ENCODE results near the gene ZNF219. TPM values are rescaled to one million over a fixed set of nuclear protein-coding genes. Genes with fewer than 3 reads are reported as not detected.
A peak's percentile ranks its signal among the peaks of the same experiment; 100 is the strongest.

ZNF219 gene
- 45.2 TPM for polyA plus RNA-seq
- long read RNA-seq, donor 1, transcript ZNF219-213 (1 exons, 2,513 nt), result major isoform, 16 of 29 reads
- long read RNA-seq, donor 1, partial matches to known transcripts, result 9 of 29 reads
- long read RNA-seq, donor 1, other reads (novel, unspliced or antisense), result 0 of 29 reads
- long read RNA-seq, donor 2, transcript ZNF219-213 (1 exons, 2,513 nt), result major isoform, 57 of 138 reads
- long read RNA-seq, donor 2, transcript ZNF219-201 (5 exons, 3,071 nt), result minor isoform, 6 of 138 reads
- long read RNA-seq, donor 2, partial matches to known transcripts, result 51 of 138 reads
- long read RNA-seq, donor 2, other reads (novel, unspliced or antisense), result 21 of 138 reads
- long read RNA-seq, donor 3, result 0 reads
- long read RNA-seq, donor 4, transcript ZNF219-213 (1 exons, 2,513 nt), result major isoform, 15 of 15 reads
- long read RNA-seq, donor 4, partial matches to known transcripts, result 0 of 15 reads
- long read RNA-seq, donor 4, other reads (novel, unspliced or antisense), result 0 of 15 reads
- long read RNA-seq, donor 5, transcript ZNF219-213 (1 exons, 2,513 nt), result major isoform, 6 of 8 reads
- long read RNA-seq, donor 5, partial matches to known transcripts, result 0 of 8 reads
- long read RNA-seq, donor 5, other reads (novel, unspliced or antisense), result 0 of 8 reads
- long read RNA-seq, donor 6, transcript ZNF219-213 (1 exons, 2,513 nt), result major isoform, 67 of 79 reads
- long read RNA-seq, donor 6, partial matches to known transcripts, result 12 of 79 reads
- long read RNA-seq, donor 6, other reads (novel, unspliced or antisense), result 0 of 79 reads
- long read RNA-seq, donor 7, transcript ZNF219-213 (1 exons, 2,513 nt), result major isoform, 14 of 24 reads
- long read RNA-seq, donor 7, partial matches to known transcripts, result 7 of 24 reads
- long read RNA-seq, donor 7, other reads (novel, unspliced or antisense), result 0 of 24 reads
- long read RNA-seq, donor 8, transcript ZNF219-201 (5 exons, 3,071 nt), result minor isoform, 6 of 141 reads
- long read RNA-seq, donor 8, transcript ZNF219-213 (1 exons, 2,513 nt), result major isoform, 58 of 141 reads
- long read RNA-seq, donor 8, partial matches to known transcripts, result 42 of 141 reads
- long read RNA-seq, donor 8, other reads (novel, unspliced or antisense), result 32 of 141 reads
- long read RNA-seq, donor 9, transcript ZNF219-213 (1 exons, 2,513 nt), result major isoform, 41 of 104 reads
- long read RNA-seq, donor 9, partial matches to known transcripts, result 32 of 104 reads
- long read RNA-seq, donor 9, other reads (novel, unspliced or antisense), result 29 of 104 reads
- long read RNA-seq, donor 10, transcript ZNF219-213 (1 exons, 2,513 nt), result major isoform, 63 of 128 reads
- long read RNA-seq, donor 10, partial matches to known transcripts, result 29 of 128 reads
- long read RNA-seq, donor 10, other reads (novel, unspliced or antisense), result 32 of 128 reads
- long read RNA-seq, donor 11, transcript ZNF219-213 (1 exons, 2,513 nt), result major isoform, 38 of 50 reads
- long read RNA-seq, donor 11, partial matches to known transcripts, result 8 of 50 reads
- long read RNA-seq, donor 11, other reads (novel, unspliced or antisense), result 0 of 50 reads

- no peaks in the 10 kb centered on the region for H3K27me3 ChIP-seq (ENCODE audit: control insufficient read depth, insufficient read depth, low read length)
- H3K9me3 ChIP-seq (ENCODE audit: control insufficient read depth, low read depth, low read length), result no peaks in the 10 kb centered on the region
- WGBS (ENCODE audit: insufficient coverage, low lambda C conversion rate), result no CpG with 5 or more reads among the region's 90 CpGs
- H3K4me1 ChIP-seq (ENCODE audit: control insufficient read depth, insufficient read depth, low read length), result peaks cover 63% of the 10 kb centered on the region
- H3K4me3 ChIP-seq (ENCODE audit: low read length), result peak within 1 kb of the TSS; percentile 66
- peaks cover under 1% of the 10 kb centered on the region for H3K36me3 ChIP-seq (ENCODE audit: control insufficient read depth, insufficient read depth, low read length)
- peak within 1 kb of the TSS; percentile 98 for H3K27ac ChIP-seq (ENCODE audit: low read length)
- peak; percentile 34 to 74 for DNase-seq
Observed at GRCh38 chr14:21098076-21098891, at the start of gene ZNF219. Gene ZNF219, minus strand, starts transcription at chr14:21098655. Its CDS starts 5,064 bp downstream, at chr14:21093591.

DNA sequence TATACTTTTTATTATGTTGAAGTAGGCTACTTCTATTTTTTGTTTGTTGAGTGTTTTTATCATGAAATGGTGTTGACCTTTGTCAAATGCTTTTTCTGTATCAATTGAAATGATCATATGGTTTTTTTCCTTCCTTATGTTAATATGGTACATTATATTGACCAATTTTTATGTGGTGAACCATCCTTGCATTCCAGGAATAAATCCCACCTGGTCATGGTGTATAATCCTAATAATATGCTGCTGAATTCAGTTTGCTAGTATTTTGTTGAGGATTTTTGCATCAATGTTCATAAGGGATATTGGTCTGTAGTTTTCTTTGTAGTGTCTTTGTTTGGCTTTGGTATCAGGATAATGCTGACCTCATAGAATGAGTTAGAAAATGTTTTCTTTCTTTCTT lies 47.0 kb upstream of the ZNF219 start:
- Histone ChIP-seq H3K9me3 (ENCODE audit: control insufficient read depth, low read depth, low read length) (no peaks in the 10 kb centered on the region), H3K27ac (ENCODE audit: low read length) (no peak overlapping the region), H3K4me3 (ENCODE audit: low read length) (no peak overlapping the region), H3K27me3 (ENCODE audit: control insufficient read depth, insufficient read depth, low read length) (no peaks in the 10 kb centered on the region), H3K36me3 (ENCODE audit: control insufficient read depth, insufficient read depth, low read length) (no peaks in the 10 kb centered on the region), H3K4me1 (ENCODE audit: control insufficient read depth, insufficient read depth, low read length) (no peaks in the 10 kb centered on the region)
- no peak for DNase-seq

DNA sequence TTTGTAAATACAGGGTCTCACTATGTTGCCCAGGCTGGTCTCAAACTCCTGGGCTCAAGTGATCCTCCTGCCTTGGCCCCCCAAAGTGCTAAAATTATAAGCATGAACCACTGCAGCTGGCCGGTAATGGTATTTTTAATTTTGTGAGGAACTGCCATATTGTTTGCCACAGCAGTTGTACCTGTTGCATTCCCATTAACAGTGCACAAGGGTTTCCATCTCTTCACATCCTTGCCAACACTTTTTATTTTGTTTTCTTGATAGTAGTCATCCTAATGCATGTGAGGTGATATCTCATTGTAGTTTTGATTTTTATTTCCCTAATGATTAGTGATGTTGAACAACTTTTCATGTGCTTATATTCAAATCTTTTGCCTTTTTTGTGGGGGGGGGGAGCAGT lies 43.9 kb upstream of the ZNF219 start:
- no peak overlapping the region for H3K4me3 ChIP-seq (ENCODE audit: low read length)
- no peaks in the 10 kb centered on the region for H3K4me1 ChIP-seq (ENCODE audit: control insufficient read depth, insufficient read depth, low read length)
- DNase-seq, result no peak
- no peak overlapping the region for H3K27ac ChIP-seq (ENCODE audit: low read length)
- no peaks in the 10 kb centered on the region for H3K9me3 ChIP-seq (ENCODE audit: control insufficient read depth, low read depth, low read length)
- no peaks in the 10 kb centered on the region for H3K27me3 ChIP-seq (ENCODE audit: control insufficient read depth, insufficient read depth, low read length)
- no CpG with 5 or more reads among the region's 1 CpG for WGBS (ENCODE audit: insufficient coverage, low lambda C conversion rate)
- no peaks in the 10 kb centered on the region for H3K36me3 ChIP-seq (ENCODE audit: control insufficient read depth, insufficient read depth, low read length)

- DNase-seq, result no peak
- Histone ChIP-seq H3K9me3 (ENCODE audit: control insufficient read depth, low read depth, low read length) (no peaks in the 10 kb centered on the region), H3K4me3 (ENCODE audit: low read length) (no peak overlapping the region), H3K4me1 (ENCODE audit: control insufficient read depth, insufficient read depth, low read length) (no peaks in the 10 kb centered on the region), H3K27ac (ENCODE audit: low read length) (no peak overlapping the region), H3K27me3 (ENCODE audit: control insufficient read depth, insufficient read depth, low read length) (no peaks in the 10 kb centered on the region), H3K36me3 (ENCODE audit: control insufficient read depth, insufficient read depth, low read length) (no peaks in the 10 kb centered on the region)
- 14% methylated on average over 1 of the region's 1 CpG for WGBS (ENCODE audit: insufficient coverage, low lambda C conversion rate)
Observed at GRCh38 chr14:21136024-21136423, 37.6 kb upstream of the ZNF219 start.

DNA sequence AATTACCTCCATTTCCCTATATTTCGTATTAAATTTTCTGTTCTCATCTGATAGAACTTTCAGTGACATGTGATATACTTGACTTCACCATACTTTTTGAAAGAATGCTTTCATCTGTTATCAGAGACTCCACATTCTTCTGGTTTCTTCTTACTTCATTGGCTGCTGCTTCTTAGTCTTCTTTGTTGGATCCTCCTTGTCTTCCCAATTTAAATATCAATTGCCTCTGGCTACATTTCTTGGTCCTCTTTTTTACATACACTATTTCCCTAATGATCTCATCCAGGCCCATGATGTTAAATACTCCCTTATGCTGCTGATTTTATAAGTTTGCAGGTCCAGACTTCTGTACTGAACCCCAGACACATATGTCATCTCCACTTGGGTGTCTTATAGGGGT lies 35.4 kb upstream of the ZNF219 start:
- H3K4me1 ChIP-seq (ENCODE audit: control insufficient read depth, insufficient read depth, low read length), result no peaks in the 10 kb centered on the region
- H3K27ac ChIP-seq (ENCODE audit: low read length), result no peak overlapping the region
- H3K9me3 ChIP-seq (ENCODE audit: control insufficient read depth, low read depth, low read length), result no peaks in the 10 kb centered on the region
- 83% methylated on average over 1 of the region's 1 CpG for WGBS (ENCODE audit: insufficient coverage, low lambda C conversion rate)
- no peak for DNase-seq
- H3K27me3 ChIP-seq (ENCODE audit: control insufficient read depth, insufficient read depth, low read length), result no peaks in the 10 kb centered on the region
- no peaks in the 10 kb centered on the region for H3K36me3 ChIP-seq (ENCODE audit: control insufficient read depth, insufficient read depth, low read length)
- H3K4me3 ChIP-seq (ENCODE audit: low read length), result no peak overlapping the region

DNA sequence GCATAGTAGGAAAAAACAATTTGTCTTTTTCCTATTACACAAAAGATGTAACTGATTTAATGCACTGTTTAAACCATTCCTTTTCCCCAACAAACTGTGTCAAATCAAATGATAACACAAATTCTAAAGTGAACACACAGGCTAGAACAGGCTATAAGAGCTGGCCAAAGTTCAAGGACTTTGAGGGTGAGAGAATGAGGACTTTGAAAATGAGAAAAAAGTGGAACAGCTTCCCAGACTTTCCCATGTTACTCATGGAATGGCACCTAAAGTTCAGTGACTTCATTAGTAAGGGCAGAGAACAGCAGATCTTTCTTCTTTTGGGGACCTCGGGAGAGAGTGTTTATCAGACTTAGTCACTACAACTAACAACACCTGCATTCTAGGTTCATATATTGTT lies 25.0 kb upstream of the ZNF219 start:
- DNase-seq, result peak in 1 of 2 donors; percentile 9
- Histone ChIP-seq H3K4me3 (ENCODE audit: low read length) (no peak overlapping the region), H3K36me3 (ENCODE audit: control insufficient read depth, insufficient read depth, low read length) (no peaks in the 10 kb centered on the region), H3K4me1 (ENCODE audit: control insufficient read depth, insufficient read depth, low read length) (no peaks in the 10 kb centered on the region), H3K27me3 (ENCODE audit: control insufficient read depth, insufficient read depth, low read length) (no peaks in the 10 kb centered on the region), H3K27ac (ENCODE audit: low read length) (no peak overlapping the region), H3K9me3 (ENCODE audit: control insufficient read depth, low read depth, low read length) (no peaks in the 10 kb centered on the region)
- no CpG with 5 or more reads among the region's 1 CpG for WGBS (ENCODE audit: insufficient coverage, low lambda C conversion rate)

- H3K4me3 ChIP-seq (ENCODE audit: low read length), result no peak overlapping the region
- no peaks in the 10 kb centered on the region for H3K27me3 ChIP-seq (ENCODE audit: control insufficient read depth, insufficient read depth, low read length)
- H3K9me3 ChIP-seq (ENCODE audit: control insufficient read depth, low read depth, low read length), result no peaks in the 10 kb centered on the region
- no peak overlapping the region for H3K27ac ChIP-seq (ENCODE audit: low read length)
- no peaks in the 10 kb centered on the region for H3K4me1 ChIP-seq (ENCODE audit: control insufficient read depth, insufficient read depth, low read length)
- no peak for DNase-seq
- no CpG with 5 or more reads among the region's 1 CpG for WGBS (ENCODE audit: insufficient coverage, low lambda C conversion rate)
- H3K36me3 ChIP-seq (ENCODE audit: control insufficient read depth, insufficient read depth, low read length), result no peaks in the 10 kb centered on the region
Observed at GRCh38 chr14:21121122-21121521, 22.7 kb upstream of the ZNF219 start.

DNA sequence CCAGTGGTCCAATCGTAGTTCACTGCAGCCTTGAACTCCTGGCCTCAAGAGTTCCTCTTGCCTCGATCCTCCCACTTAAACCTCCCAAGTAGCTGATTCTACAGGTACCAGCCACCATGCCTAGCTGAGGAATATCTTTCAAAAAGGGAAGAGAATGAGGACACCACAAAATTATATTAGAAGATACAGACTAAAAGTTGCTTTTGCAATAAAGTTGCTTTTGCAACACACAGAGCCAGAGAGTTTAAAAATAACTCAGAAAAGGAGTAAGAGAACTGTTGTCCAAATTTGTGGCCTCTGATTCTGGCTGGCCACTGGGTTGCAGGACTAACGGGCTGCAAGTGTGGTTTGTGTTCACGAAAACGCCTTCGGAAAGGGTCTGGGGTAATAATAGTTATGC lies 22.2 kb upstream of the ZNF219 start:
- Histone ChIP-seq H3K27me3 (ENCODE audit: control insufficient read depth, insufficient read depth, low read length) (no peaks in the 10 kb centered on the region), H3K4me1 (ENCODE audit: control insufficient read depth, insufficient read depth, low read length) (no peaks in the 10 kb centered on the region), H3K36me3 (ENCODE audit: control insufficient read depth, insufficient read depth, low read length) (no peaks in the 10 kb centered on the region), H3K4me3 (ENCODE audit: low read length) (no peak overlapping the region), H3K27ac (ENCODE audit: low read length) (no peak overlapping the region), H3K9me3 (ENCODE audit: control insufficient read depth, low read depth, low read length) (no peaks in the 10 kb centered on the region)
- DNase-seq, result no peak
- WGBS (ENCODE audit: insufficient coverage, low lambda C conversion rate), result 100% methylated on average over 1 of the region's 6 CpGs

GRCh38 chr14:21118933-21119332 lies 20.5 kb upstream of the ZNF219 start:
- DNase-seq, result no peak
- no peak overlapping the region for H3K27ac ChIP-seq (ENCODE audit: low read length)
- no peaks in the 10 kb centered on the region for H3K36me3 ChIP-seq (ENCODE audit: control insufficient read depth, insufficient read depth, low read length)
- H3K27me3 ChIP-seq (ENCODE audit: control insufficient read depth, insufficient read depth, low read length), result no peaks in the 10 kb centered on the region
- no peaks in the 10 kb centered on the region for H3K9me3 ChIP-seq (ENCODE audit: control insufficient read depth, low read depth, low read length)
- H3K4me1 ChIP-seq (ENCODE audit: control insufficient read depth, insufficient read depth, low read length), result no peaks in the 10 kb centered on the region
- H3K4me3 ChIP-seq (ENCODE audit: low read length), result no peak overlapping the region
- WGBS (ENCODE audit: insufficient coverage, low lambda C conversion rate), result no CpG with 5 or more reads among the region's 3 CpGs
